Activated T-cell treated with anti-CD3 and anti-CD28 coated beads, Interleukin-2, amount 50 U/mL, for 72 hours (primary cell): ENCODE measurements around the gene RASSF5. TPM values are rescaled to one million over a fixed set of nuclear protein-coding genes. Genes with fewer than 3 reads are reported as not detected.
A peak's percentile ranks its signal among the peaks of the same experiment; 100 is the strongest.

ENCODE experiments used
- ATAC-seq, 2 donors: fragments of 150-1000 bp; cut with Tn5 transposase; replicated peaks in 1 of 2; 2 replicates each; pipeline ENCODE4 v1.10.0; 2021; ENCODE audit warnings: moderate library complexity in 2 of 2, mild to moderate bottlenecking in 1 of 2
- DNase-seq, 2 donors: peaks; one replicate each; pipeline ENCODE4 v3.0.0; 2021 to 2022; ENCODE audit warnings: mixed read lengths in 1 of 2
- H3K27ac Mint-ChIP-seq: one replicate; pipeline ENCODE4 v1.8.0; 2022; ENCODE audit warnings: mild to moderate bottlenecking, moderate library complexity, mixed read lengths
- H3K27me3 Mint-ChIP-seq: one replicate; pipeline ENCODE4 v1.8.0; 2022; ENCODE audit warnings: low read depth, mixed read lengths
- H3K36me3 Mint-ChIP-seq, 2 donors: one replicate each; pipeline ENCODE4 v1.8.0; 2022; ENCODE audit warnings: mixed read lengths in 2 of 2, mild to moderate bottlenecking in 1 of 2; ENCODE audit not compliant: insufficient read depth in 2 of 2
- H3K4me1 Mint-ChIP-seq: one replicate; pipeline ENCODE4 v1.8.0; 2022; ENCODE audit warnings: low read depth, mixed read lengths
- H3K4me3 Mint-ChIP-seq, 2 donors: one replicate each; pipeline ENCODE4 v1.8.0; 2022; ENCODE audit warnings: mild to moderate bottlenecking in 2 of 2, mixed read lengths in 2 of 2, moderate library complexity in 2 of 2
- H3K9me3 Mint-ChIP-seq, 2 donors: one replicate each; pipeline ENCODE4 v1.8.0; 2022; ENCODE audit warnings: mixed read lengths in 2 of 2
- total RNA-seq, 2 donors: library from RNA; stranded (reverse); gene quantifications; one replicate each; pipeline ENCODE4 v1.2.3, GENCODE V29; 2022

Gene RASSF5
- total RNA-seq, 2 donors from 2014 or later, result 227 to 240 TPM

- no peak overlapping the region for H3K27ac Mint-ChIP-seq
- no peak overlapping the region for H3K4me3 Mint-ChIP-seq
- H3K9me3 Mint-ChIP-seq, result no peaks in the 10 kb centered on the region
- DNase-seq (no peak), ATAC-seq (no peak)
- H3K4me1 Mint-ChIP-seq, result peaks cover 10% of the 10 kb centered on the region
- H3K36me3 Mint-ChIP-seq, result no peaks in the 10 kb centered on the region
- H3K27me3 Mint-ChIP-seq, result no peaks in the 10 kb centered on the region
Measured at GRCh38 chr1:206516728-206516990, 9.3 kb downstream of the RASSF5 start.

GRCh38 chr1:206517784-206518183 is 10.5 kb downstream of the RASSF5 start:
- ATAC-seq (no peak), DNase-seq (no peak)
- Mint-ChIP-seq H3K9me3 (no peaks in the 10 kb centered on the region), H3K4me1 (peaks cover 10% of the 10 kb centered on the region), H3K36me3 (no peaks in the 10 kb centered on the region), H3K27ac (no peak overlapping the region), H3K4me3 (no peak overlapping the region), H3K27me3 (no peaks in the 10 kb centered on the region)

GRCh38 chr1:206518206-206518605 is 10.9 kb downstream of the RASSF5 start:
- H3K9me3 Mint-ChIP-seq, result no peaks in the 10 kb centered on the region
- no peak for ATAC-seq
- H3K36me3 Mint-ChIP-seq, result no peaks in the 10 kb centered on the region
- no peak overlapping the region for H3K27ac Mint-ChIP-seq
- DNase-seq, result no peak
- H3K27me3 Mint-ChIP-seq, result no peaks in the 10 kb centered on the region
- H3K4me1 Mint-ChIP-seq, result peaks cover 10% of the 10 kb centered on the region
- H3K4me3 Mint-ChIP-seq, result no peak overlapping the region

GRCh38 chr1:206518743-206519142 is 11.4 kb downstream of the RASSF5 start:
- H3K36me3 Mint-ChIP-seq, result no peaks in the 10 kb centered on the region
- ATAC-seq (no peak), DNase-seq (no peak)
- peaks cover 10% of the 10 kb centered on the region for H3K4me1 Mint-ChIP-seq
- H3K9me3 Mint-ChIP-seq, result no peaks in the 10 kb centered on the region
- no peak overlapping the region for H3K4me3 Mint-ChIP-seq
- H3K27me3 Mint-ChIP-seq, result no peaks in the 10 kb centered on the region
- H3K27ac Mint-ChIP-seq, result no peak overlapping the region

GRCh38 chr1:206521127-206521526 is 13.8 kb downstream of the RASSF5 start:
- H3K4me3 Mint-ChIP-seq, result no peak overlapping the region
- no peaks in the 10 kb centered on the region for H3K27me3 Mint-ChIP-seq
- H3K36me3 Mint-ChIP-seq, result no peaks in the 10 kb centered on the region
- no peak overlapping the region for H3K27ac Mint-ChIP-seq
- peaks cover 10% of the 10 kb centered on the region for H3K4me1 Mint-ChIP-seq
- H3K9me3 Mint-ChIP-seq, result no peaks in the 10 kb centered on the region
- DNase-seq (no peak), ATAC-seq (no peak)

- DNase-seq, result no peak
- H3K4me1 Mint-ChIP-seq, result peaks cover 5% of the 10 kb centered on the region
- H3K27ac Mint-ChIP-seq, result no peak overlapping the region
- no peaks in the 10 kb centered on the region for H3K9me3 Mint-ChIP-seq
- H3K4me3 Mint-ChIP-seq, result no peak overlapping the region
- H3K27me3 Mint-ChIP-seq, result no peaks in the 10 kb centered on the region
- no peak for ATAC-seq
- H3K36me3 Mint-ChIP-seq, result no peaks in the 10 kb centered on the region
Measured at GRCh38 chr1:206521694-206522402, 14.5 kb downstream of the RASSF5 start.

- peak; percentile 67 to 76 for ATAC-seq
- H3K27ac Mint-ChIP-seq, result no peak overlapping the region
- no peak for DNase-seq
- H3K27me3 Mint-ChIP-seq, result no peaks in the 10 kb centered on the region
- H3K36me3 Mint-ChIP-seq, result no peaks in the 10 kb centered on the region
- H3K4me3 Mint-ChIP-seq, result no peak overlapping the region
- no peaks in the 10 kb centered on the region for H3K9me3 Mint-ChIP-seq
- H3K4me1 Mint-ChIP-seq, result peaks cover 5% of the 10 kb centered on the region
Measured at GRCh38 chr1:206524739-206525364, 17.5 kb downstream of the RASSF5 start.

- DNase-seq (no peak), ATAC-seq (no peak)
- Mint-ChIP-seq H3K27ac (no peak overlapping the region), H3K4me3 (no peak overlapping the region), H3K9me3 (no peaks in the 10 kb centered on the region), H3K27me3 (no peaks in the 10 kb centered on the region), H3K4me1 (peaks cover 5% of the 10 kb centered on the region), H3K36me3 (no peaks in the 10 kb centered on the region)
Measured at GRCh38 chr1:206526064-206526911, 19.0 kb downstream of the RASSF5 start.

- Mint-ChIP-seq H3K27ac (no peak overlapping the region), H3K4me3 (no peak overlapping the region), H3K9me3 (no peaks in the 10 kb centered on the region), H3K27me3 (no peaks in the 10 kb centered on the region), H3K4me1 (peaks cover 5% of the 10 kb centered on the region), H3K36me3 (no peaks in the 10 kb centered on the region)
- ATAC-seq (no peak), DNase-seq (no peak)
Measured at GRCh38 chr1:206529425-206529824, 22.1 kb downstream of the RASSF5 start.

GRCh38 chr1:206532368-206532767 is 25.0 kb downstream of the RASSF5 start:
- H3K4me3 Mint-ChIP-seq, result no peak overlapping the region
- H3K27ac Mint-ChIP-seq, result no peak overlapping the region
- no peaks in the 10 kb centered on the region for H3K36me3 Mint-ChIP-seq
- H3K27me3 Mint-ChIP-seq, result no peaks in the 10 kb centered on the region
- H3K9me3 Mint-ChIP-seq, result no peaks in the 10 kb centered on the region
- H3K4me1 Mint-ChIP-seq, result no peaks in the 10 kb centered on the region
- DNase-seq, result no peak
- ATAC-seq, result no peak

GRCh38 chr1:206534552-206534951 is 27.2 kb downstream of the RASSF5 start:
- Mint-ChIP-seq H3K27me3 (no peaks in the 10 kb centered on the region), H3K36me3 (no peaks in the 10 kb centered on the region), H3K4me1 (peaks cover 8% of the 10 kb centered on the region), H3K4me3 (no peak overlapping the region), H3K9me3 (no peaks in the 10 kb centered on the region), H3K27ac (no peak overlapping the region)
- ATAC-seq (no peak), DNase-seq (no peak)

GRCh38 chr1:206535853-206536188 is 28.5 kb downstream of the RASSF5 start:
- Mint-ChIP-seq H3K27me3 (no peaks in the 10 kb centered on the region), H3K27ac (no peak overlapping the region), H3K4me3 (no peak overlapping the region), H3K9me3 (no peaks in the 10 kb centered on the region), H3K4me1 (peaks cover 12% of the 10 kb centered on the region), H3K36me3 (no peaks in the 10 kb centered on the region)
- ATAC-seq (no peak), DNase-seq (no peak)

- DNase-seq, result no peak
- Mint-ChIP-seq H3K27ac (no peak overlapping the region), H3K27me3 (no peaks in the 10 kb centered on the region), H3K4me1 (peaks cover 14% of the 10 kb centered on the region), H3K4me3 (no peak overlapping the region), H3K36me3 (no peaks in the 10 kb centered on the region), H3K9me3 (no peaks in the 10 kb centered on the region)
- no peak for ATAC-seq
Measured at GRCh38 chr1:206537141-206537540, 29.8 kb downstream of the RASSF5 start.
